HEK293 (cell line): ENCODE data around the gene LAMA5.

Experiments used
- AEBP2 ChIP-seq: fragments of 450-650 bp; formaldehyde crosslinking; IDR thresholded peaks from 2 replicates; pipeline ENCODE4 v1.5.1; 2016; ENCODE audit warnings: missing biosample characterization, missing genetic modification characterization, borderline replicate concordance
- BCL6B ChIP-seq: fragments of 450-650 bp; formaldehyde crosslinking; IDR thresholded peaks from 2 replicates; pipeline ENCODE4 v1.5.1; 2017; ENCODE audit warnings: missing biosample characterization, missing genetic modification characterization
- GFI1B ChIP-seq: fragments of 450-650 bp; formaldehyde crosslinking; IDR thresholded peaks from 2 replicates; pipeline ENCODE4 v1.5.1; 2016; ENCODE audit warnings: missing biosample characterization, missing genetic modification characterization
- PBX3 ChIP-seq: sonication (generic); formaldehyde crosslinking; IDR thresholded peaks from 2 replicates; pipeline ENCODE4 v1.8.1; 2022; ENCODE audit warnings: mild to moderate bottlenecking, moderate library complexity, missing genetic modification reagents
- PRDM10 ChIP-seq: fragments of 450-650 bp; formaldehyde crosslinking; IDR thresholded peaks from 2 replicates; pipeline ENCODE4 v1.5.1; 2016; ENCODE audit warnings: missing biosample characterization, missing genetic modification characterization
- REST ChIP-seq: fragments of 450-650 bp; formaldehyde crosslinking; IDR thresholded peaks from 2 replicates; pipeline ENCODE4 v1.5.1; 2016; ENCODE audit warnings: missing biosample characterization, missing genetic modification characterization
- SCRT2 ChIP-seq: fragments of 450-650 bp; formaldehyde crosslinking; IDR thresholded peaks from 2 replicates; pipeline ENCODE4 v1.5.1; 2016; ENCODE audit warnings: missing biosample characterization, missing genetic modification characterization
- ZIC2 ChIP-seq: fragments of 450-650 bp; formaldehyde crosslinking; IDR thresholded peaks from 2 replicates; pipeline ENCODE4 v1.5.1; 2016; ENCODE audit warnings: missing biosample characterization, missing genetic modification characterization
- ZNF121 ChIP-seq: fragments of 450-650 bp; formaldehyde crosslinking; IDR thresholded peaks from 2 replicates; pipeline ENCODE4 v1.5.1; 2016; ENCODE audit warnings: missing biosample characterization, missing genetic modification characterization
- ZNF280D ChIP-seq: fragments of 450-650 bp; formaldehyde crosslinking; IDR thresholded peaks from 2 replicates; pipeline ENCODE4 v1.5.1; 2016; ENCODE audit warnings: missing biosample characterization, missing genetic modification characterization
- ZNF391 ChIP-seq: fragments of 450-650 bp; formaldehyde crosslinking; IDR thresholded peaks from 2 replicates; pipeline ENCODE4 v1.5.1; 2016; ENCODE audit warnings: low read depth, missing biosample characterization, missing genetic modification characterization, borderline replicate concordance
- ZNF394 ChIP-seq: fragments of 450-650 bp; formaldehyde crosslinking; IDR thresholded peaks from 2 replicates; pipeline ENCODE4 v1.5.1; 2016; ENCODE audit warnings: missing biosample characterization, missing genetic modification characterization, mild to moderate bottlenecking, moderate library complexity, borderline replicate concordance
- ZNF423 ChIP-seq: fragments of 450-650 bp; formaldehyde crosslinking; IDR thresholded peaks from 2 replicates; pipeline ENCODE4 v1.5.1; 2016; ENCODE audit warnings: missing biosample characterization, missing genetic modification characterization
- ZNF449 ChIP-seq: fragments of 450-650 bp; formaldehyde crosslinking; IDR thresholded peaks from 2 replicates; pipeline ENCODE4 v1.5.1; 2017; ENCODE audit warnings: missing biosample characterization, mild to moderate bottlenecking, missing genetic modification characterization, moderate library complexity
- ZNF549 ChIP-seq: fragments of 450-650 bp; IDR thresholded peaks from 2 replicates; pipeline ENCODE4 v1.5.1; 2018; ENCODE audit warnings: missing biosample characterization, missing genetic modification characterization, mild to moderate bottlenecking, inconsistent platforms, moderate library complexity
- ZNF596 ChIP-seq: fragments of 450-650 bp; IDR thresholded peaks from 2 replicates; pipeline ENCODE4 v1.5.0; 2018; ENCODE audit warnings: missing biosample characterization, mild to moderate bottlenecking, missing genetic modification characterization, moderate library complexity
- ZNF645 ChIP-seq: fragments of 450-650 bp; formaldehyde crosslinking; IDR thresholded peaks from 2 replicates; pipeline ENCODE4; 2016; ENCODE audit warnings: missing biosample characterization, missing genetic modification characterization
- ZNF660 ChIP-seq: fragments of 450-650 bp; IDR thresholded peaks from 2 replicates; pipeline ENCODE4 v1.5.1; 2018; ENCODE audit warnings: missing biosample characterization, mild to moderate bottlenecking, missing genetic modification characterization
- ZNF664 ChIP-seq: fragments of 450-650 bp; formaldehyde crosslinking; IDR thresholded peaks from 2 replicates; pipeline ENCODE4 v1.5.1; 2016; ENCODE audit warnings: missing biosample characterization, missing genetic modification characterization

LAMA5 gene

GRCh38 chr20:62302341-62303061 is 64.6 kb downstream of the LAMA5 start, which contains the start of gene ADRM1 (continued):
- TF ChIP-seq ZNF449: peak; percentile 48; the same call in 1 of the 2 replicates
- TF ChIP-seq ZNF280D (tag by site-specific recombination): no peak
- TF ChIP-seq ZNF645 (tag by site-specific recombination): no peak
- peak; percentile 49 for TF ChIP-seq ZIC2
- no peak; the same call in 1 of the 2 replicates for TF ChIP-seq ZNF391 (tag by site-specific recombination)
- no peak for TF ChIP-seq REST (tag by site-specific recombination)
- no peak for TF ChIP-seq ZNF664 (tag by site-specific recombination)
- peak; percentile 21; the same call in 1 of the 2 replicates for TF ChIP-seq ZNF394 (tag by site-specific recombination)
- no peak for TF ChIP-seq GFI1B
- TF ChIP-seq ZNF121 (tag by site-specific recombination): peak; percentile 49
- TF ChIP-seq PRDM10: peak; percentile 0
- TF ChIP-seq PBX3 (CRISPR knock-in tag): peak; percentile 93; the same call in 1 of the 2 replicates
- TF ChIP-seq AEBP2 (tag by site-specific recombination): no peak
- no peak for TF ChIP-seq ZNF549
- TF ChIP-seq ZNF596 (tag by site-specific recombination): peak; percentile 30; the same call in 1 of the 2 replicates
- TF ChIP-seq ZNF660 (tag by site-specific recombination): 0 out of 2 replicates have a peak, but pooled peaks have one; percentile 30
- no peak for TF ChIP-seq ZNF423 (tag by site-specific recombination)
- no peak for TF ChIP-seq BCL6B (tag by site-specific recombination)
- peak; percentile 36; the same call in 1 of the 2 replicates for TF ChIP-seq SCRT2 (tag by site-specific recombination)
